Panc1 (cell line): Measurements from ENCODE around the gene PRSS48.

ENCODE experiments used
- SIN3A ChIP-seq: IDR thresholded peaks from 2 replicates; pipeline ENCODE4 v1.6.1; 2012; ENCODE audit warnings: low read depth, mild to moderate bottlenecking, low read length, moderate library complexity, borderline replicate concordance; ENCODE audit not compliant: insufficient read depth
- TCF7L2 ChIP-seq: IDR thresholded peaks from 2 replicates; pipeline ENCODE4 v1.6.1; 2011; ENCODE audit warnings: mild to moderate bottlenecking, low read depth, low read length, inconsistent platforms
- TF ChIP-seq, protein P1 (sequence below): fragments of 450-650 bp; IDR thresholded peaks from 2 replicates; pipeline ENCODE4 v1.5.1; 2017; ENCODE audit warnings: mild to moderate bottlenecking
- TF ChIP-seq, protein P2 (sequence below), 2 experiments: IDR thresholded peaks; 2 replicates each; pipeline ENCODE4 v1.6.1; 2011 to 2012; ENCODE audit warnings: low read depth in 2 of 2, control low read depth in 1 of 2, low read length in 1 of 2, mild to moderate bottlenecking in 1 of 2, moderate library complexity in 1 of 2; ENCODE audit not compliant: insufficient read depth in 1 of 2

DNA sequence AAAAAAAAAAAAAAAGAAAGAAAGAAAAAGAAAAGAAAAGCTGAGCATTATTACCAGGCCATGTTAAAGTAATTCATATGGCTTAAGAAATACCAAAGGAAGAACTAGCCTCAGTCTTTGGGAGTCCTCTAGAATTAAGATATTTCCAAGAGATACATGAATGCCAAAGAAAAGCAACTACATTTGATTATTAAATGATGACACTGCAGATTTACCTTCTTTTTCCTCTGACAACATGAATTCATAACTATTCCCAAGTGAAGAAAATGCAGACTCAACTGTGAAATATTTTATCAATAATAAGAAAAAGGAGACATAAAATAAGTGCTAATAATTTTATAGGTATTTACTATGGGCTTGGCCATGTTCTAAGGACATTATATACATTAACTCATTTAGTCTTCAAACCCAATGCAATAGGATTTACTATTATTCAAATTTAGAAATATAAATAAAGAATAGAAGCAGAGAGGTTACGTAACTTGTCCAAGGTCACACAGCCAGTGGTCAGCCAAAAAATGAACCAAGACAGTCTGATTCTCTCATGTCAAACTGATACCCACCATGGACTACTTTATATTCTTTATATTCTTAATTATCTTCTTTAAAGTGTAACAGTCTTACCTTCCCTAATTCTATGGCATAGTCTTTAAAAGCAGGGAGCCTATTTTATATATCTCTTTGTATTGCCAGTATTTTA is 41.5 kb downstream of the PRSS48 start:
- TF ChIP-seq, protein P1, sequence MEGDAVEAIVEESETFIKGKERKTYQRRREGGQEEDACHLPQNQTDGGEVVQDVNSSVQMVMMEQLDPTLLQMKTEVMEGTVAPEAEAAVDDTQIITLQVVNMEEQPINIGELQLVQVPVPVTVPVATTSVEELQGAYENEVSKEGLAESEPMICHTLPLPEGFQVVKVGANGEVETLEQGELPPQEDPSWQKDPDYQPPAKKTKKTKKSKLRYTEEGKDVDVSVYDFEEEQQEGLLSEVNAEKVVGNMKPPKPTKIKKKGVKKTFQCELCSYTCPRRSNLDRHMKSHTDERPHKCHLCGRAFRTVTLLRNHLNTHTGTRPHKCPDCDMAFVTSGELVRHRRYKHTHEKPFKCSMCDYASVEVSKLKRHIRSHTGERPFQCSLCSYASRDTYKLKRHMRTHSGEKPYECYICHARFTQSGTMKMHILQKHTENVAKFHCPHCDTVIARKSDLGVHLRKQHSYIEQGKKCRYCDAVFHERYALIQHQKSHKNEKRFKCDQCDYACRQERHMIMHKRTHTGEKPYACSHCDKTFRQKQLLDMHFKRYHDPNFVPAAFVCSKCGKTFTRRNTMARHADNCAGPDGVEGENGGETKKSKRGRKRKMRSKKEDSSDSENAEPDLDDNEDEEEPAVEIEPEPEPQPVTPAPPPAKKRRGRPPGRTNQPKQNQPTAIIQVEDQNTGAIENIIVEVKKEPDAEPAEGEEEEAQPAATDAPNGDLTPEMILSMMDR = no peak
- TF ChIP-seq, protein P2, sequence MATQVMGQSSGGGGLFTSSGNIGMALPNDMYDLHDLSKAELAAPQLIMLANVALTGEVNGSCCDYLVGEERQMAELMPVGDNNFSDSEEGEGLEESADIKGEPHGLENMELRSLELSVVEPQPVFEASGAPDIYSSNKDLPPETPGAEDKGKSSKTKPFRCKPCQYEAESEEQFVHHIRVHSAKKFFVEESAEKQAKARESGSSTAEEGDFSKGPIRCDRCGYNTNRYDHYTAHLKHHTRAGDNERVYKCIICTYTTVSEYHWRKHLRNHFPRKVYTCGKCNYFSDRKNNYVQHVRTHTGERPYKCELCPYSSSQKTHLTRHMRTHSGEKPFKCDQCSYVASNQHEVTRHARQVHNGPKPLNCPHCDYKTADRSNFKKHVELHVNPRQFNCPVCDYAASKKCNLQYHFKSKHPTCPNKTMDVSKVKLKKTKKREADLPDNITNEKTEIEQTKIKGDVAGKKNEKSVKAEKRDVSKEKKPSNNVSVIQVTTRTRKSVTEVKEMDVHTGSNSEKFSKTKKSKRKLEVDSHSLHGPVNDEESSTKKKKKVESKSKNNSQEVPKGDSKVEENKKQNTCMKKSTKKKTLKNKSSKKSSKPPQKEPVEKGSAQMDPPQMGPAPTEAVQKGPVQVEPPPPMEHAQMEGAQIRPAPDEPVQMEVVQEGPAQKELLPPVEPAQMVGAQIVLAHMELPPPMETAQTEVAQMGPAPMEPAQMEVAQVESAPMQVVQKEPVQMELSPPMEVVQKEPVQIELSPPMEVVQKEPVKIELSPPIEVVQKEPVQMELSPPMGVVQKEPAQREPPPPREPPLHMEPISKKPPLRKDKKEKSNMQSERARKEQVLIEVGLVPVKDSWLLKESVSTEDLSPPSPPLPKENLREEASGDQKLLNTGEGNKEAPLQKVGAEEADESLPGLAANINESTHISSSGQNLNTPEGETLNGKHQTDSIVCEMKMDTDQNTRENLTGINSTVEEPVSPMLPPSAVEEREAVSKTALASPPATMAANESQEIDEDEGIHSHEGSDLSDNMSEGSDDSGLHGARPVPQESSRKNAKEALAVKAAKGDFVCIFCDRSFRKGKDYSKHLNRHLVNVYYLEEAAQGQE (IDR thresholded peaks at IDR 0.05; ENCODE audit: insufficient read depth in 1 of 2, low read depth in 2 of 2, low read length in 1 of 2) = no peak
- TF ChIP-seq SIN3A (no peak), TCF7L2 (no peak)
